Endometrium (tissue), 2 donors: ENCODE data around the gene HSD3B2.

Source experiments
- FAIRE-seq: peaks from 2 replicates; lab custom pipeline; 2012; peaks lifted over from hg19 to GRCh38; lab: Jason Lieb, UNC
- donor health status: control.
- donor health status: control.

Gene HSD3B2

DNA sequence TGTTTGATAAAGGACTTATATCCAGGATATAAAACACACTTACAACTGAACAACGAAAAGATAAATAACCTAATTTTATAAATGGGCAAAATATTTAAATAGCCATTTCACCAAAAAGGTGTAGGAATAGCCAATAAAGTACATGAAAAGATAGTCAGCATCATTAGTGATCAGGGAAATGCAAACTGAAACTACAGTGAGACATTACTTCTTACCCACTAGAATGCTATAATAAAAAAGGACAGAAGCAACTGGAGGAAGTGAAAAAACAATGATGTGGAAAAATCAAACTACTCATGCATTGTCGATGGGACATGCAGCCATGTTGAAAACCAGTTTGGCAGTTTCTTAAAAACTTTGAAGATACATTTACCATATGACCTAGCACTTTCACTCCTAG, 48.6 kb downstream of the HSD3B2 start:
- FAIRE-seq, result no peak

DNA sequence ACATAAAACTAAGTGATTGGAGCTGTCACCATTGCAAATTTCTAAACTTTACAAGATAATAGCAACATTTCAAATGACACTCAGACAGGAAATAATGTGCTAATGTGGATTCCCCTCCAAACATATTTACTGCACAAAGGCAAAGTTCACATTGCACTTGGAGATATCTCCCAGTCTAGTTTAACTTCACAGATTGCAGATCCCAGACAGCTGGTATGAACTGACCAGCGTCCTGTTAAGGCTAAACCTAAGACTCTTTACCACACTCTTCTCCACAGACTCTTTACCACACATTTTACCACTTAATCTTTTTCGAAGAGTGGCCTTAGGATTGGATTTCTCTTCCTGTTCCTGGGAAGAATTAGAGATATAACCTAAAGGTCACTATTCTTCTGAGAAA, 51.5 kb downstream of the HSD3B2 start:
- no peak for FAIRE-seq

DNA sequence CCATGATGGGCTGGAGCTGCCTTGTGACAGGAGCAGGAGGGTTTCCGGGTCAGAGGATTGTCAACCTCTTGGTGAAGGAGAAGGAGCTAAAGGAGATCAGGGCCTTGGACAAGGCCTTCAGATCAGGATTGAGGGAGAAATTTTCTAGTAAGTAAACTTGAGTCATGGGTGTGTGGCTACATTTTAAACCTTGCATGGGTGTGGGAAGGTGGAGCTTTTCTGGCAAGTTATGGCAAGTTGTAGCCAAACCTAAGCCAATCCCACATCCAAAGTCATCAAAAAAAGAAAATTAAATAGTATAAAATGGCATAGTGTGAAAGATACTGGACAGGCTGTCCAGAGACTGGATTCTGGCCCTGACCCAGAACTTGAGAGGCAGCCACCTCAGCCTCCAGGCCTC, 52.3 kb downstream of the HSD3B2 start:
- no peak for FAIRE-seq

DNA sequence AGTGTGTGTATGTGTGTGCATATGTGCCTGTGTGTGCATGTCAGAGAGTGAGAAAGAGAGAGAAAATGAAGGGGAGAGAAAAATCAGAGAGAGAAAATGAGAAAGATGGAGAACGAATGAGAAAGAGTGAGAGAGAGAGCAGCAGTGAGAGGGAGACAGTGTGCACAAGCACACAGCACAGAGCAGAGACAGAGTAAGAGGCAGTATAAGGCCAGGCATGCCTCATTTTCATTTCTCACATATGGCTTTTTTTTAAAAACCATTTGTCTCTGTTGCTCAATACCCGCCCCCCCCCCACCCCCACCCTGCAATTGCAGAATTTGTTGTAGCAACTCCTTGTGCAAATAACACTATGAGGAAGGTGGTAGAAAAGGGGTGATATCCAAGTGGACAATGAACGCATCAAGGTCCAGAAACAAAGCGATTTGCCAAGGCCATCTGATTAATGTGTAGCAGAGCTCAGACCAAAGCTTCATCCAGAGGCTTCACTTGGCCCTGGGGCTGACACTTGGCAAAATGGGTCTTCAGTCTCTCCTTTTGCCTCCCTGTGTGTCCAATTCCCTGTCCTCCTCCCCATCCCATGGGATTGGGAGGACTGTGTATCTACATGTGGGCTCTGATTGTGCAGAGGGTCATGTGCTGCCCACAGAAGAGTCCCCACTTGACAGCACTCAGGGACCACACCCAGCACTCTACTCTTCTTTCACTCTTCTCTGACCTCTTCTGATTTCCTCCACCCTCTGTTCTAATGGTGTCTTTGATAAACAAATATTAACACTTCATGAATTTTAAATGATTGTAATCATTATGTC, 53.1 kb downstream of the HSD3B2 start:
- FAIRE-seq, result no peak

DNA sequence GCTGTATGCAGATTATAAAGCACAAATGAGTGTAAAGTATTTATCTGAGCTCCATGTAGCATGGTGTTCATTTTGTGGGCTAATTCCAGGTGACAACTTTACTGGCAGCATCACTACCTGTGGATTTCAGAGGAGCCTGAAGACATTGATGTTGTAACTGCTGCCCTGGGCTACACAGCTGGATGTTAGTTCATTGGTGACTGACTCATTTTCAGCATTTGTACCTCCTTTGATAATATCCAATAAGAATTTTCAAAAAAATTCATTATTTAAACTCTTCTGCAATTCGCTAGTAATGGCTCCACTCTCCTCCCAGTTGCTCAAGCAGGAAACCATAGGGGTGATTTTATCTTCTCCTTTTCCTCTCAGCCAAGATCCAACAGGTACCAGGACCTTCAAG, 54.8 kb downstream of the HSD3B2 start:
- no peak for FAIRE-seq

DNA sequence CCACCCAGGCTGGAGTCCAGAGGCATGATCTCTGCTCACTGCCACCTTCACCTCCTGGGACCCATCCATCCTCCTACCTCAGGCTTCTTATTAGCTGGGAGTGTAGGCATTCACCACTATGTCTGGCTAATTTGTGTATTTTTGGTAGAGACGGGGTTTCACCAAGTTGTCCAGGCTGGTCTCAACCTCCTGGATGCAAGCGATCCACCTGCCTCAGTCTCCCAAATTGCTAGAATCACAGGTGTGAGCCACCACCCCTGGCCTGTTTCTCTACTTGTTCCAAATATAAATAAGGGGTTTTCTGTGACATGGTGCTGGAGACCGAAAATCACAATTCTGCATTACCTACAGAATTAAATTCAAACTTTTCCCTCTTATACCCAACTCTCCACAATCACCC, 55.4 kb downstream of the HSD3B2 start:
- FAIRE-seq, result no peak

DNA sequence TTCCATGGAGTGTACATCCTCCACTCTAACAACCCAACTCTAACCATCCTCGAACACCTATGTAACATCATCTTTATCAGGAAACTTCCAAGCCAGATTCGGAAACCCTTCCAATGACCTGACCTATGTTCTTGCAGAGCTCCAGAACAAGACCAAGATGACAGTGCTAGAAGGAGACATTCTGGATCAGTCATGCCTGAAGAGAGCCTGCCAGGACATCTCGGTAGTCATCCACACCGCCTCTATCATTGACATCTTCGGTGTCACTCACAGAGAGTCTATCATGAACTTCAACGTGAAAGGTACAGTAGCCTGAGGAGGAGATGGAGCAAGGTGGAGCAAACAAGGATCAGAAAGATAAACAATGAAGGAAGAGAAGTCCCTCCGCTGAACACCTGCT, 56.0 kb downstream of the HSD3B2 start:
- FAIRE-seq, result no peak

DNA sequence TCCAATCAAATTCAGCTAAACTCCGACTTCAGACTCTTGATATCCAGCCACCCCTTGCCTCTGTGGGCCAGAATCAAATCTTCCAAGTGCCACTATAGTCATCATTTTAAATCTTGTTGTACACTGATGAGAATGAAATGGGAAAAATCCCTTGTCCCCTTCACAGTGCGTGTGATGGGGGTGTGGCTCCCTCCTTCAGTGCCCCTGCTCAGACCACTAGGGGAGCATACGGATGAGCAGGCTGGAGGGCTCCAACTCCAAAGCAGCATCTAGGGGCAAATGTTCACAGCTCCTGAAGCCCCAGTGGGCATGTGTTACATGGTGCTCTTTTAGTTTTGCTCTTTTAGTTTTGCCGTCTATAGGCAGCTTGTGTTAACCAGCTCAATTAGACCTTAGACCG, 56.6 kb downstream of the HSD3B2 start:
- FAIRE-seq, result no peak

DNA sequence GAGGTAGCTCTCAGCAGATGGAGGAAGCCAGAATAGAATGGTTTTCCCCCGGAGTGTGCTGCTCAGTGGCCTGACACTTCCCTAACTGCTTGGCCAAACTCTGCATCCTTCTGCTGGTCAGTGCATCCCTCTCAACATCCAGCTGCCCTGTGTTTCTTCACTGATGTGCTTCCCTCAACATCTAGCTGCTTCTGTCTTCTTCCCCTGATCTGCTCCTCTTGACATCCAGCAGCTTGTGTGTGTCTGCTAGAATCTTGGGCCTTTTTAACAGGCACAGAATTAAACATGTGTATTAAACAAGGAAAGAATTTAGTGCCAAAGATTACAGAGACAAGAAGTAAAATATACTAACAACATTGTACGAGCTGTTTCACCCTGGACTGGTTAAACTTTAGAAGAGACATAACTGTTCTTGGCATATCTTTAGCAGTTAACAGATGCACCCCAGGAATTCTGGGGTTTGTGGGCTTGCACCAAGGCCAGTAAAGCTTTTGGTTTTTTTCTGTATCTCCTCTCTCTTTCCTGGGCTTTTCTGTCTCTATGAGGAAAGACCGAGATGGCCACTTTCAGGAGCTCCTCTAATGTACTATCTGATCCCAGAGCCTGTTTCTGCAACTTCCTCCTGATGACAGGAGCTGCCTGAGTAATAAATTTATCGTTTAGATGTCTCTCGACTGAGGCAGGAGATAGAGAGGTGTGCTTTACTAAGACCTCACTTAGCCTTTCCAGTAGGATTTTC, 57.3 kb downstream of the HSD3B2 start:
- FAIRE-seq, result no peak
